OCI-LY1 (cell line): ENCODE results near the gene CSMD2.

Experiments used
- CTCF ChIP-seq: fragments of 200-600 bp; sonication (generic), shearing (Covaris generic); IDR thresholded peaks from 2 replicates; pipeline ENCODE4 v1.5.1; 2017; ENCODE audit warnings: mild to moderate bottlenecking, antibody characterized with exemption, low read length, moderate library complexity, mixed read lengths
- EZH2 ChIP-seq: fragments of 200-600 bp; sonication (generic), shearing (Covaris generic); IDR thresholded peaks from 2 replicates; pipeline ENCODE4 v1.8.0; 2017; ENCODE audit warnings: borderline replicate concordance, mixed run types, mild to moderate bottlenecking, antibody characterized with exemption, low read length, moderate library complexity, mixed read lengths

DNA sequence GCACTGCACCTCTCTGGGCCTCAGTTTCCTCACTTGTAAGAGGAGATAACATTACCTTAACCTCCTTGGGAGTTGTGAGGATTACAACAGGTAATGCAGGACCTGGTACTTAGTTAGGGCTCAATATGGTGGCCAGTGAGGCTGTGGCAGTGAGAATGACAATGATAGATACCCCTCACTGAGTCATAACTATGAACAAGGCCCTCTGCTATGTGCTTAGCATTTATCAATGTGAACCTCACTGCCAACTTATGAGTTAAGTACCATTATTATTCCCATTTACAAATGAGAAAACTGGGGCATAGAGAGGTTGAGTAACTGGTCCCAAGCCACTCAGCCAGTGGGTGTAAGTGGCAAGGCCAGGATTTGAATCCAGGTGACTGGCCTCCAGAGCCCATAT, 236.8 kb downstream of the CSMD2 start:
- TF ChIP-seq EZH2 (no peak), CTCF (no peak)
